OCI-LY7 (cell line): ENCODE data around the gene ARHGAP42.

Source experiments
- CTCF ChIP-seq: fragments of 200-600 bp; sonication (generic); conservative IDR thresholded peaks from 2 replicates; pipeline ENCODE4 v1.5.1; 2014; ENCODE audit warnings: mild to moderate bottlenecking, antibody characterized with exemption, low read length, moderate library complexity, mixed read lengths
- EZH2phosphoT487 ChIP-seq: fragments of 200-600 bp; sonication (generic); IDR thresholded peaks from 2 replicates; pipeline ENCODE4 v1.6.1; 2018; ENCODE audit warnings: low read depth, borderline replicate concordance, mild to moderate bottlenecking, mixed run types, antibody characterized with exemption, low read length, moderate library complexity, mixed read lengths

DNA sequence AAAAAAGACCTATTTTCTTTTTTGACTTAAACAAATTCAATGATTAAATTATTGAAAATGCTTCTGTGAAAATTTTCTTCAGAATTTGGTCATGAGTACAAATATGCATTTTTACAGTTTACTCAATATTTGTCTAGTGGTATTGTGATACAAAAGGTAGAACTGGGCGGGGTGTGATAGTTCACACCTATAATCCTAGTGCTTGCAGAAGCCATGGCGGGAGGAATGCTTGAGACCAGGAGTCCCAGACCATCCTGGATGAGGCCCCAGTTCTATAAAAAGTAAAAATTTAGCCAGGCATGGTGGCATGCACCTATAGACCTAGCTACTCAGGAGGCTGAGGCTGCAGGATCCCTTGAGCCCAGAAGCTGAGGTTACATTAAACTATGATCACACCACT lies 90.6 kb downstream of the ARHGAP42 start:
- TF ChIP-seq CTCF (no peak), EZH2phosphoT487 (no peak)
